HepG2 (cell line): ENCODE measurements around the gene SSC5D. TPM values are rescaled to one million over a fixed set of nuclear protein-coding genes. Genes with fewer than 3 reads are reported as not detected.

ENCODE experiments used
- ATAC-seq: fragments of 200-7000 bp; cut with Tn5 transposase; 3 replicates; pipeline ENCODE4 v1.9.1; 2020; ENCODE audit warnings: mild to moderate bottlenecking, moderate library complexity
- BruUV-seq: library from RNA; stranded (reverse); fragments of 400-500 nt; replicated peaks from 2 replicates; lab custom pipeline; 2021; lab: Mats Ljungman, UMichigan
- CTCF ChIA-PET: fragments of 300-600 bp; formaldehyde crosslinking; extraction: SDS; loops from one replicate; lab custom pipeline; 2021; ENCODE audit warnings: low total read pairs, inconsistent platforms, low intra/inter-chr PET ratio; lab: Yijun Ruan, JAX
- POLR2A ChIA-PET: fragments of 350-600 bp; sonication (Branson Sonifier 250); formaldehyde crosslinking; loops from one replicate; lab custom pipeline; 2020; ENCODE audit warnings: antibody characterized with exemption, inconsistent platforms; lab: Yijun Ruan, JAX
- DNase-seq: peaks from one replicate; pipeline ENCODE4 v3.0.0-alpha.2; 2015; ENCODE audit warnings: low spot score
- FAIRE-seq: peaks from 3 replicates; lab custom pipeline; 2011; peaks lifted over from hg19 to GRCh38; lab: Jason Lieb, UNC
- H2AFZ ChIP-seq: one replicate; pipeline ENCODE4 v1.6.1; 2011; ENCODE audit warnings: low read length, inconsistent platforms
- H3K27ac ChIP-seq: fragments of 300-600 bp; 3 replicates; pipeline ENCODE4 v1.8.0; 2011; ENCODE audit warnings: mixed run types, mild to moderate bottlenecking, mixed read lengths, low read length, inconsistent platforms; ENCODE audit not compliant: insufficient read depth; ENCODE audit errors: extremely low read length
- H3K27me3 ChIP-seq, 2 experiments: fragments of 200-600 bp in 1 of 2; 2 replicates in 1 of 2; 3 replicates in 1 of 2; pipeline versions ENCODE4 v1.6.0 to v1.8.0; 2011; ENCODE audit warnings: low read length in 2 of 2, mild to moderate bottlenecking in 2 of 2, moderate library complexity in 2 of 2, inconsistent platforms in 1 of 2; ENCODE audit not compliant: insufficient read depth in 2 of 2, control insufficient read depth in 1 of 2
- H3K36me3 ChIP-seq, 2 experiments: fragments of 200-600 bp in 1 of 2; replicated peaks in 1 of 2; 2 replicates in 1 of 2; 3 replicates in 1 of 2; pipeline versions ENCODE4 v1.5.1 to v1.8.0; 2011; ENCODE audit warnings: low read length in 2 of 2, inconsistent platforms in 1 of 2; ENCODE audit not compliant: insufficient read depth in 2 of 2, control insufficient read depth in 1 of 2
- H3K4me1 ChIP-seq: 2 replicates; pipeline ENCODE4 v1.5.1; 2012; ENCODE audit warnings: low read length, inconsistent platforms; ENCODE audit not compliant: insufficient read depth
- H3K4me2 ChIP-seq: 2 replicates; pipeline ENCODE4 v1.6.0; 2011; ENCODE audit warnings: low read depth, low read length, inconsistent platforms
- H3K4me3 ChIP-seq, 3 experiments: fragments of 200-600 bp in 1 of 3; sonication (generic), shearing (Covaris generic) in 1 of 3; replicated peaks in 1 of 3; 2 replicates each; pipeline ENCODE4 v1.5.1; 2011 to 2016; ENCODE audit warnings: low read length in 3 of 3, inconsistent platforms in 2 of 3, low read depth in 2 of 3, mild to moderate bottlenecking in 2 of 3, control low read depth in 1 of 3, mixed read lengths in 1 of 3; ENCODE audit not compliant: insufficient read depth in 1 of 3
- H3K79me2 ChIP-seq: one replicate; pipeline ENCODE4 v1.6.1; 2011; ENCODE audit warnings: low read length, inconsistent platforms; ENCODE audit not compliant: insufficient read depth
- H3K9ac ChIP-seq: 2 replicates; pipeline ENCODE4 v1.6.0; 2011; ENCODE audit warnings: mild to moderate bottlenecking, low read depth, low read length, inconsistent platforms; ENCODE audit not compliant: insufficient read depth
- H3K9me3 ChIP-seq: 2 replicates; pipeline ENCODE4 v1.5.1; 2012; ENCODE audit warnings: mild to moderate bottlenecking, low read length
- H4K20me1 ChIP-seq: 2 replicates; pipeline ENCODE4 v1.6.0; 2011; ENCODE audit warnings: inconsistent platforms, mild to moderate bottlenecking, low read length, moderate library complexity; ENCODE audit not compliant: insufficient read depth
- BRF2 ChIP-seq: sonication (generic); formaldehyde crosslinking; IDR thresholded peaks from 2 replicates; pipeline ENCODE4 v1.8.1; 2022; ENCODE audit warnings: mild to moderate bottlenecking, missing genetic modification reagents
- MAZ ChIP-seq, 2 experiments: sonication (generic) in 1 of 2; formaldehyde crosslinking in 1 of 2; IDR thresholded peaks; 2 replicates each; pipeline versions ENCODE4 v1.5.0 to v1.6.1; 2012 to 2020; ENCODE audit warnings: low read depth in 2 of 2, mild to moderate bottlenecking in 2 of 2, borderline replicate concordance in 1 of 2, improper control_type of control experiment in 1 of 2, low read length in 1 of 2, missing genetic modification reagents in 1 of 2, moderate library complexity in 1 of 2
- MEIS2 ChIP-seq: sonication (generic); formaldehyde crosslinking; IDR thresholded peaks from 2 replicates; pipeline ENCODE4 v1.9.0; 2021; ENCODE audit warnings: mild to moderate bottlenecking, missing genetic modification reagents
- NR2F2 ChIP-seq: IDR thresholded peaks from 2 replicates; pipeline ENCODE4 v1.6.1; 2012; ENCODE audit warnings: low read depth, inconsistent platforms, borderline replicate concordance
- SP5 ChIP-seq: IDR thresholded peaks from 2 replicates; pipeline ENCODE4 v1.6.1; 2016; ENCODE audit warnings: low read depth, borderline replicate concordance
- XBP1 ChIP-seq: sonication (generic); formaldehyde crosslinking; IDR thresholded peaks from 2 replicates; pipeline ENCODE4 v1.5.0; 2020; ENCODE audit warnings: missing genetic modification reagents
- YEATS4 ChIP-seq: sonication (generic); formaldehyde crosslinking; IDR thresholded peaks from 2 replicates; pipeline ENCODE4 v1.4.0; 2020; ENCODE audit warnings: missing genetic modification reagents, borderline replicate concordance
- ZNF18 ChIP-seq: sonication (generic); formaldehyde crosslinking; IDR thresholded peaks from 2 replicates; pipeline ENCODE4 v1.8.0; 2022; ENCODE audit warnings: mild to moderate bottlenecking, missing genetic modification reagents; ENCODE audit not compliant: insufficient replicate concordance
- ZNF766 ChIP-seq: sonication (generic); formaldehyde crosslinking; IDR thresholded peaks from 2 replicates; pipeline ENCODE4 v1.5.0; 2020; ENCODE audit warnings: missing genetic modification reagents, borderline replicate concordance
- WGBS: methylation state at CpG from one replicate; pipeline ENCODE4 v1.1.6; 2017; ENCODE audit warnings: low lambda C conversion rate; 5-methylcytosine and 5-hydroxymethylcytosine counted together
- in situ Hi-C: cut with HindIII; loops from 2 replicates; pipeline ENCODE4 v1.10.0; 2017; ENCODE audit warnings: low pct_unique_long_range_greater_than_20kb; ENCODE audit not compliant: extremely low pct_ligation_motif_present
- intact Hi-C: fragments of 100-400 bp; cut with micrococcal nuclease; formaldehyde crosslinking; loops from one replicate; pipeline ENCODE4 v1.10.0; 2022; ENCODE audit not compliant: unreplicated experiment
- polyA plus RNA-seq, 8 experiments: library from polyadenylated mRNA; depleted of rRNA in 3 of 8; stranded (reverse) in 7 of 8; unstranded in 1 of 8; fragments of >200 nt; fragmentation: Illumina TruSeq in 4 of 8; extraction: Trizol in 4 of 8; gene quantifications; 2 replicates each; pipeline versions ENCODE4 v1.2.1 to v1.2.3, GENCODE V29; 2011 to 2016; ENCODE audit warnings: low read depth in 4 of 8, missing spikeins in 1 of 8, mixed read lengths in 1 of 8; ENCODE audit not compliant: insufficient read depth in 1 of 8
- total RNA-seq, 5 experiments: library from RNA; depleted of rRNA; stranded (reverse); fragments of >200 nt; fragmentation: Illumina TruSeq; extraction: Trizol; gene quantifications; 2 replicates each; pipeline ENCODE4 v1.2.3, GENCODE V29; 2016; ENCODE audit warnings: low read depth in 1 of 5

SSC5D gene
- total and polyA plus RNA-seq, 2 of the 13 experiments (the other 11 are each of a cell fraction or from before 2014, with no cell fraction given), result not detected

- ATAC-seq (peak; percentile 21), FAIRE-seq (no peak), DNase-seq (peak; percentile 23)
- CTCF ChIA-PET, result no interaction called here
- H3K27me3 ChIP-seq, result peaks cover 8 to 27% of the 10 kb centered on the region in 2 experiments
- H3K36me3 ChIP-seq, result no peaks in the 10 kb centered on the region
- no peak overlapping the region for H3K27ac ChIP-seq
- H2AFZ ChIP-seq, result no peak overlapping the region
- H3K79me2 ChIP-seq, result no peaks in the 10 kb centered on the region
- no peaks in the 10 kb centered on the region for H3K9me3 ChIP-seq
- H3K4me1 ChIP-seq, result peaks cover 33% of the 10 kb centered on the region
- WGBS, result 20% methylated on average over 19 of the region's 27 CpGs
- in situ Hi-C loops (no loop called here), intact Hi-C loops (no loop called here)
- H3K4me2 ChIP-seq, result peak overlapping the region; percentile 67
- H3K4me3 ChIP-seq, result peak overlapping the region in 2 of 3 experiments; percentile 16 to 42; a peak in 1 of 6 replicates
- BruUV-seq, result TSS peak; percentile 57
- POLR2A ChIA-PET, result interaction anchor here (0.7 to 4.3 kb wide), 5 partner anchors 10 to 231 kb away, joined by 3 to 44 read pairs (median 4); partner anchors contain the start of genes ISOC2 and ZNF628
- no peaks in the 10 kb centered on the region for H4K20me1 ChIP-seq
- H3K9ac ChIP-seq, result peak overlapping the region; percentile 32; the same call in 1 of the 2 replicates
- TF ChIP-seq MEIS2 (CRISPR knock-in tag) (0 out of 2 replicates have a peak, but pooled peaks have one; percentile 31), XBP1 (CRISPR knock-in tag) (no peak), YEATS4 (CRISPR knock-in tag) (0 out of 2 replicates have a peak, but pooled peaks have one; percentile 22), MAZ (IDR thresholded peaks at IDR 0.05; ENCODE audit: borderline replicate concordance, low read depth, low read length) (no peak), MAZ (CRISPR knock-in tag; IDR thresholded peaks at IDR 0.05; ENCODE audit: low read depth) (0 out of 2 replicates have a peak, but pooled peaks have one; percentile 23), BRF2 (no peak), ZNF766 (CRISPR knock-in tag) (peak; percentile 59; the same call in 1 of the 2 replicates), ZNF18 (CRISPR knock-in tag) (peak; percentile 35), NR2F2 (0 out of 2 replicates have a peak, but pooled peaks have one; percentile 13), SP5 (CRISPR knock-in tag) (peak; percentile 12; the same call in 1 of the 2 replicates)
Measured at GRCh38 chr19:55486971-55487923, 989 bp upstream of the SSC5D start.
